GM12892 (cell line): ENCODE data around the gene OR7C1.

Source experiments
- POLR2A ChIP-seq: IDR thresholded peaks from 2 replicates; pipeline ENCODE4 v1.6.1; 2011; ENCODE audit warnings: low read depth, low read length, control low read depth
- POLR2AphosphoS5 ChIP-seq: IDR thresholded peaks from 2 replicates; pipeline ENCODE4 v1.6.1; 2011; ENCODE audit warnings: low read depth, low read length, control low read depth
- TAF1 ChIP-seq: IDR thresholded peaks from 2 replicates; pipeline ENCODE4 v1.6.1; 2011; ENCODE audit warnings: low read depth, mild to moderate bottlenecking, control low read depth, low read length, borderline replicate concordance

GRCh38 chr19:14767466-14767971 is 67.5 kb downstream of the OR7C1 start:
- no peak for TF ChIP-seq POLR2AphosphoS5
- TF ChIP-seq POLR2A: no peak
- no peak for TF ChIP-seq TAF1
